Breast epithelium (tissue), 4 donors: ENCODE measurements around the gene ZNF593. TPM values are rescaled to one million over a fixed set of nuclear protein-coding genes. Genes with fewer than 3 reads are reported as not detected.

Source experiments
- DNase-seq, 2 donors: peaks; one replicate each; pipeline ENCODE4 v3.0.0-alpha.2; 2019; ENCODE audit warnings: low spot score in 2 of 2
- H3K27ac ChIP-seq, 2 donors: fragments of 200-600 bp; sonication (generic) in 1 of 2; one replicate each; pipeline ENCODE4 v1.5.1; 2016 to 2019; ENCODE audit warnings: mild to moderate bottlenecking in 1 of 2
- H3K27me3 ChIP-seq, 2 donors: fragments of 200-600 bp; sonication (generic) in 1 of 2; one replicate each; pipeline versions ENCODE4 v1.5.1 to v1.6.0; 2017 to 2019; ENCODE audit warnings: control low read depth in 1 of 2, mild to moderate bottlenecking in 1 of 2
- H3K36me3 ChIP-seq: fragments of 200-600 bp; one replicate; pipeline ENCODE4 v1.5.1; 2019
- H3K4me1 ChIP-seq, 2 donors: fragments of 200-600 bp; sonication (generic); one replicate each; pipeline ENCODE4 v1.5.1; 2016 to 2019; ENCODE audit warnings: control low read depth in 1 of 2
- H3K4me3 ChIP-seq, 3 donors: fragments of 200-600 bp; sonication (generic); 1 replicate in 2 of 3; 2 replicates in 1 of 3; pipeline ENCODE4 v1.5.1; 2016 to 2019; ENCODE audit warnings: mild to moderate bottlenecking in 3 of 3, moderate library complexity in 2 of 3
- H3K9me3 ChIP-seq, 2 donors: fragments of 200-600 bp; sonication (generic) in 1 of 2; one replicate each; pipeline ENCODE4 v1.5.1; 2016 to 2019; ENCODE audit warnings: control low read depth in 1 of 2
- CTCF ChIP-seq, 3 donors: fragments of 450-650 bp; IDR thresholded peaks; one replicate each; pipeline ENCODE4 v1.5.1; 2016 to 2017; ENCODE audit warnings: antibody characterized with exemption in 3 of 3, mild to moderate bottlenecking in 3 of 3, moderate library complexity in 3 of 3
- POLR2A ChIP-seq: fragments of 450-650 bp; IDR thresholded peaks from one replicate; pipeline ENCODE4 v1.6.1; 2016; ENCODE audit warnings: antibody characterized with exemption, mild to moderate bottlenecking, moderate library complexity
- POLR2AphosphoS5 ChIP-seq, 3 donors: sonication (generic); formaldehyde crosslinking; IDR thresholded peaks; one replicate each; pipeline ENCODE4 v1.6.1; 2017; ENCODE audit warnings: antibody characterized with exemption in 3 of 3
- intact Hi-C: fragments of 100-400 bp; cut with DNase I; formaldehyde crosslinking; loops from one replicate; pipeline ENCODE4 v1.15.1; 2023; ENCODE audit warnings: low total_unique reads
- total RNA-seq, 3 donors: library from RNA; depleted of rRNA; stranded (reverse); fragments of >200 nt; gene quantifications; one replicate each; pipeline ENCODE4 v1.1.0, GENCODE V29; 2016

Gene ZNF593
- total RNA-seq, 3 donors from 2014 or later = 26.4 to 39.7 (median 31.9) TPM

DNA sequence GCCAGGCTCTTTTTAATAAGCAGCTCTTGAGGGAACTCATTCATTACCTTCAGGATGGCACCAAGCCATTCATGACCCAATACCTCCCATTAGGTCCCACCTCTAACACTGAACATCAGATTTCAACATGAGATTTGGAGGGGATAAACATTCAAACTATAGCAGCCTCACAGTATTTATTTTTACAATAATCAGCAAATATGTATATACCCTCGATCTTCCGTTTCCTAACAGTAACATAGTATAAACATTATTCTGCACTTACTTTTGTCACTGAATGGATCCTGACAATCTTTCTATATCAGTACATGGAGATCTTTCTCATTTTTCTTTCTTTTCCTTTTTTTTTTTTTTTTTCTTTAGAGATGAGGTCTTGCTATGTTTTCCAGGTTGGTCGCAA lies 26.1 kb downstream of the ZNF593 start:
- no peak overlapping the region for H3K4me3 ChIP-seq
- H3K36me3 ChIP-seq = no peaks in the 10 kb centered on the region
- no peaks in the 10 kb centered on the region for H3K27me3 ChIP-seq
- no peak for DNase-seq
- H3K27ac ChIP-seq = no peak overlapping the region
- H3K9me3 ChIP-seq = no peaks in the 10 kb centered on the region
- intact Hi-C loops = loop anchor here (5.0 kb wide), 1 partner anchor 224 kb away; no protein-coding TSS in a partner anchor
- H3K4me1 ChIP-seq = no peaks in the 10 kb centered on the region
- TF ChIP-seq CTCF (IDR thresholded peaks at IDR 0.05) (no peak), POLR2AphosphoS5 (IDR thresholded peaks at IDR 0.05) (no peak)

- H3K27me3 ChIP-seq = no peaks in the 10 kb centered on the region
- H3K27ac ChIP-seq = no peak overlapping the region
- no peaks in the 10 kb centered on the region for H3K9me3 ChIP-seq
- no peak overlapping the region for H3K4me3 ChIP-seq
- TF ChIP-seq CTCF (IDR thresholded peaks at IDR 0.05) = no peak
- intact Hi-C loops = loop anchor here (5.0 kb wide), 1 partner anchor 225 kb away; no protein-coding TSS in a partner anchor
- no peak for DNase-seq
- no peaks in the 10 kb centered on the region for H3K36me3 ChIP-seq
- H3K4me1 ChIP-seq = no peaks in the 10 kb centered on the region
Measured at GRCh38 chr1:26197301-26197700, 27.6 kb downstream of the ZNF593 start.

DNA sequence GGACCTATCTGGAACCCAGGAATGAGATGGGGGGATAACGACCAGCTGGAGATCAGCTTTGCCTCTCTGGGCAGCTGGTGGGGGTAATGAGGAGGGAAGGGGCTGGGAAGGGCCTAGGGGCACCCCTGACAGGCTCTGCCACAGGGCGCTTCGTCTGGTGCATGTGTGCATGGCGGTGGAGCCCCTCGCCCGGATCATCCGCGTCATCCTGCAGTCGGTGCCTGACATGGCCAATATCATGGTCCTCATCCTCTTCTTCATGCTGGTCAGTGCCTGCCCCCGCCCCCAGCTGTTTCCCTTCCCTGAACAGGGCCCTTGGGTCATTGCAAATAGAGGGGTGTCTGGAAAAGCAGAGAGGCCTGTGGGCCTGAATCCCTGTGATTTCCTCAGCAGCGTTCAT lies 28.1 kb downstream of the ZNF593 start:
- Histone ChIP-seq H3K27ac (no peak overlapping the region), H3K4me1 (no peaks in the 10 kb centered on the region), H3K9me3 (no peaks in the 10 kb centered on the region), H3K36me3 (no peaks in the 10 kb centered on the region), H3K27me3 (no peaks in the 10 kb centered on the region), H3K4me3 (no peak overlapping the region)
- no peak for DNase-seq
- TF ChIP-seq POLR2AphosphoS5 (IDR thresholded peaks at IDR 0.05) = no peak
- TF ChIP-seq CTCF (IDR thresholded peaks at IDR 0.05) = no peak
- TF ChIP-seq POLR2A = no peak
- intact Hi-C loops = loop anchor here (5.0 kb wide), 1 partner anchor 226 kb away; no protein-coding TSS in a partner anchor

DNA sequence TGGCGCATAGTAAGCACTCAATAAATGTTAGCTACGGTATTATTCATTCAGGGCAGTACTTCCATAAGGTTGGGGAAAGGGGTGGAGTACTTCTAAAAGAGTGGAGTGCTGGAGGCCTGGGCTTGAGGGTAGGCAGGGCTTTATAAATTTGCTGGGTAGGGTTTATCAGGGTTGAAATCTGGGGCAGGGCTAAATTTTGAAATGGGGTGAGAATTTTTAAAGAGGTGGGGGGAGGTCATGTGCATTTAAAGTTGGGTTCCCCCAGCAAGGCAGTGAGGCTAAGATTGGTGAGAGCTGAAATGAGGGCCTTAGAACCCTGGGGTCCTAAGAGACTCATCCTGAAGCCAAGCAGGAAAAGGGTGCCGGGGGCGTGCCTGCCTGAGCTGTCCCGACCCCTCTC lies 30.7 kb downstream of the ZNF593 start:
- DNase-seq = no peak
- Histone ChIP-seq H3K36me3 (no peaks in the 10 kb centered on the region), H3K27ac (no peak overlapping the region), H3K4me1 (no peaks in the 10 kb centered on the region), H3K27me3 (no peaks in the 10 kb centered on the region), H3K9me3 (no peaks in the 10 kb centered on the region), H3K4me3 (no peak overlapping the region)
- TF ChIP-seq CTCF (IDR thresholded peaks at IDR 0.05) (no peak), POLR2AphosphoS5 (IDR thresholded peaks at IDR 0.05) (no peak), POLR2A (no peak)
- intact Hi-C loops = no loop called here

GRCh38 chr1:26203642-26204318 lies 34.1 kb downstream of the ZNF593 start:
- intact Hi-C loops = no loop called here
- TF ChIP-seq POLR2A (no peak), POLR2AphosphoS5 (IDR thresholded peaks at IDR 0.05) (no peak), CTCF (IDR thresholded peaks at IDR 0.05) (no peak)
- DNase-seq = no peak
- H3K36me3 ChIP-seq = no peaks in the 10 kb centered on the region
- no peaks in the 10 kb centered on the region for H3K4me1 ChIP-seq
- H3K27me3 ChIP-seq = no peaks in the 10 kb centered on the region
- H3K4me3 ChIP-seq = no peak overlapping the region
- no peaks in the 10 kb centered on the region for H3K9me3 ChIP-seq
- H3K27ac ChIP-seq = no peak overlapping the region
